NCI-H128 (cell line): ENCODE results near the gene NKPD1.
"Not testable (repeated sequence)": the region's sequence is repeated elsewhere in the genome, so short reads cannot be mapped to it uniquely, and the experiment has no call there.

Experiments used
- DNase-seq: peaks from one replicate; lab custom pipeline; 2025; ENCODE audit not compliant: unreplicated experiment; lab: John Stamatoyannopoulos, UW

NKPD1 gene

GRCh38 chr19:45119582-45119981 is 41.2 kb downstream of the NKPD1 start:
- DNase-seq = no peak

- DNase-seq = not testable (repeated sequence)
Observed at GRCh38 chr19:45118591-45119355, 42.0 kb downstream of the NKPD1 start.

- no peak for DNase-seq
Observed at GRCh38 chr19:45118106-45118505, 42.7 kb downstream of the NKPD1 start.

GRCh38 chr19:45117671-45118070 is 43.1 kb downstream of the NKPD1 start:
- DNase-seq = no peak

GRCh38 chr19:45117167-45117594 is 43.6 kb downstream of the NKPD1 start:
- peak; percentile 31 for DNase-seq

GRCh38 chr19:45115809-45116615 is 44.8 kb downstream of the NKPD1 start:
- DNase-seq = peak; percentile 21

- DNase-seq = no peak
Observed at GRCh38 chr19:45114116-45114515, 46.7 kb downstream of the NKPD1 start.

GRCh38 chr19:45113628-45114027 is 47.2 kb downstream of the NKPD1 start:
- DNase-seq = peak; percentile 67

GRCh38 chr19:45112111-45112827 is 48.5 kb downstream of the NKPD1 start:
- no peak for DNase-seq
